ENCODE measurements around the gene PSME3. TPM values are rescaled to one million over a fixed set of nuclear protein-coding genes. Genes with fewer than 3 reads are reported as not detected.

The PSME3 gene
- polyA plus RNA-seq, 1 of the 3 experiments (the other 2 are of a cell fraction) = 139 TPM

- Histone ChIP-seq H4K20me1 (ENCODE audit: insufficient read depth) (no peaks in the 10 kb centered on the region), H3F3A (replicated peaks; ENCODE audit: insufficient read depth) (peaks cover 4% of the 10 kb centered on the region), H3K9me3 (no peaks in the 10 kb centered on the region), H3K4me3 (ENCODE audit: low read depth in 2 of 2, low read length in 1 of 2) (no peak overlapping the region), H3K4me1 (ENCODE audit: control insufficient read depth in 1 of 2, insufficient read depth in 2 of 2, low read depth in 1 of 2, low read length in 1 of 2) (peaks cover 4 to 9% of the 10 kb centered on the region in 2 experiments; a peak in 3 of 4 replicates), H3K27ac (ENCODE audit: low read depth in 2 of 2, low read length in 1 of 2) (no peak overlapping the region), H3K36me3 (replicated peaks in 1 of 2; ENCODE audit: control insufficient read depth in 1 of 2, insufficient read depth in 2 of 2, low read length in 1 of 2) (peaks cover 5 to 11% of the 10 kb centered on the region in 2 experiments), H3K79me2 (ENCODE audit: insufficient read depth) (peaks cover 39% of the 10 kb centered on the region), H2AFZ (ENCODE audit: low read depth) (no peak overlapping the region), H3K4me2 (no peak overlapping the region), H3K27me3 (ENCODE audit: insufficient read depth) (no peaks in the 10 kb centered on the region), H3K9ac (no peak overlapping the region), H3K9me2 (no peaks in the 10 kb centered on the region)
- DNase-seq = no peak
- ChIA-PET POLR2A (no interaction called here), CTCF (interaction anchor here (0.8 to 1.4 kb wide), 3 partner anchors 11 to 167 kb away, joined by 3 to 4 read pairs (median 4); partner anchors contain the start of genes AOC2 and RPL27)
- TF ChIP-seq IRF3 (IDR thresholded peaks at IDR 0.05; ENCODE audit: low read depth, low read length) (no peak), TAF1 (IDR thresholded peaks at IDR 0.05; ENCODE audit: borderline replicate concordance, low read depth, low read length) (no peak), GATA2 (CRISPR knock-in tag; IDR thresholded peaks at IDR 0.05) (no peak), RAD21 (IDR thresholded peaks at IDR 0.05; ENCODE audit: low read length) (no peak), FOXM1 (IDR thresholded peaks at IDR 0.05; ENCODE audit: low read depth) (no peak), CTCF (IDR thresholded peaks at IDR 0.05) (no peak), ZBTB33 (IDR thresholded peaks at IDR 0.05; ENCODE audit: borderline replicate concordance, low read depth) (no peak), JUND (IDR thresholded peaks at IDR 0.05) (no peak), MXI1 (IDR thresholded peaks at IDR 0.05; ENCODE audit: low read depth, low read length) (no peak), NRF1 (IDR thresholded peaks at IDR 0.05; ENCODE audit: low read depth, low read length) (no peak), CHD2 (IDR thresholded peaks at IDR 0.05; ENCODE audit: low read length, partially characterized antibody) (no peak), NFIC (IDR thresholded peaks at IDR 0.05; ENCODE audit: borderline replicate concordance) (no peak), GABPA (IDR thresholded peaks at IDR 0.05; ENCODE audit: low read depth) (no peak), SMC3 (IDR thresholded peaks at IDR 0.05; ENCODE audit: low read depth, low read length) (no peak), FOSL2 (IDR thresholded peaks at IDR 0.05; ENCODE audit: borderline replicate concordance, low read depth) (no peak)
Observed at GRCh38 chr17:42830971-42831370, 2.2 kb upstream of the PSME3 start.
